WTC11 (cell line): Measurements from ENCODE around the gene NSUN7.
"Not testable (repeated sequence)": the region's sequence is repeated elsewhere in the genome, so short reads cannot be mapped to it uniquely, and the experiment has no call there.

ENCODE experiments used
- SMAD4 ChIP-seq: sonication (generic); formaldehyde crosslinking; IDR thresholded peaks from 2 replicates; pipeline ENCODE4 v1.8.0; 2022; ENCODE audit warnings: mild to moderate bottlenecking, missing genetic modification reagents
- SP1 ChIP-seq: sonication (generic); formaldehyde crosslinking; conservative IDR thresholded peaks from 2 replicates; pipeline ENCODE4 v1.8.1; 2022; ENCODE audit warnings: missing genetic modification reagents
- TF ChIP-seq, protein P1 (sequence below): sonication (generic); formaldehyde crosslinking; IDR thresholded peaks from 2 replicates; pipeline ENCODE4 v1.8.1; 2023; ENCODE audit warnings: mild to moderate bottlenecking, missing genetic modification reagents, moderate library complexity
- TF ChIP-seq, protein P2 (sequence below): sonication (generic); formaldehyde crosslinking; IDR thresholded peaks from 2 replicates; pipeline ENCODE4 v1.8.1; 2022; ENCODE audit warnings: missing genetic modification reagents, borderline replicate concordance

- TF ChIP-seq SP1, SMAD4: not testable (repeated sequence)
- TF ChIP-seq, protein P1, sequence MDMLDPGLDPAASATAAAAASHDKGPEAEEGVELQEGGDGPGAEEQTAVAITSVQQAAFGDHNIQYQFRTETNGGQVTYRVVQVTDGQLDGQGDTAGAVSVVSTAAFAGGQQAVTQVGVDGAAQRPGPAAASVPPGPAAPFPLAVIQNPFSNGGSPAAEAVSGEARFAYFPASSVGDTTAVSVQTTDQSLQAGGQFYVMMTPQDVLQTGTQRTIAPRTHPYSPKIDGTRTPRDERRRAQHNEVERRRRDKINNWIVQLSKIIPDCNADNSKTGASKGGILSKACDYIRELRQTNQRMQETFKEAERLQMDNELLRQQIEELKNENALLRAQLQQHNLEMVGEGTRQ = not testable (repeated sequence)
- TF ChIP-seq, protein P2, sequence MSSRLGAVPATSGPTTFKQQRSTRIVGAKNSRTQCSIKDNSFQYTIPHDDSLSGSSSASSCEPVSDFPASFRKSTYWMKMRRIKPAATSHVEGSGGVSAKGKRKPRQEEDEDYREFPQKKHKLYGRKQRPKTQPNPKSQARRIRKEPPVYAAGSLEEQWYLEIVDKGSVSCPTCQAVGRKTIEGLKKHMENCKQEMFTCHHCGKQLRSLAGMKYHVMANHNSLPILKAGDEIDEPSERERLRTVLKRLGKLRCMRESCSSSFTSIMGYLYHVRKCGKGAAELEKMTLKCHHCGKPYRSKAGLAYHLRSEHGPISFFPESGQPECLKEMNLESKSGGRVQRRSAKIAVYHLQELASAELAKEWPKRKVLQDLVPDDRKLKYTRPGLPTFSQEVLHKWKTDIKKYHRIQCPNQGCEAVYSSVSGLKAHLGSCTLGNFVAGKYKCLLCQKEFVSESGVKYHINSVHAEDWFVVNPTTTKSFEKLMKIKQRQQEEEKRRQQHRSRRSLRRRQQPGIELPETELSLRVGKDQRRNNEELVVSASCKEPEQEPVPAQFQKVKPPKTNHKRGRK (CRISPR knock-in tag) = not testable (repeated sequence)
These were observed 67.4 kb downstream of the NSUN7 start for GRCh38 chr4:40817157-40817556.
